ENCODE results near the gene CROCC. TPM values are rescaled to one million over a fixed set of nuclear protein-coding genes. Genes with fewer than 3 reads are reported as not detected.
"Not testable (repeated sequence)": the region's sequence is repeated elsewhere in the genome, so short reads cannot be mapped to it uniquely, and the experiment has no call there.

The CROCC gene
- total RNA-seq, 1 donor from 2014 or later: 11.8 TPM

DNA sequence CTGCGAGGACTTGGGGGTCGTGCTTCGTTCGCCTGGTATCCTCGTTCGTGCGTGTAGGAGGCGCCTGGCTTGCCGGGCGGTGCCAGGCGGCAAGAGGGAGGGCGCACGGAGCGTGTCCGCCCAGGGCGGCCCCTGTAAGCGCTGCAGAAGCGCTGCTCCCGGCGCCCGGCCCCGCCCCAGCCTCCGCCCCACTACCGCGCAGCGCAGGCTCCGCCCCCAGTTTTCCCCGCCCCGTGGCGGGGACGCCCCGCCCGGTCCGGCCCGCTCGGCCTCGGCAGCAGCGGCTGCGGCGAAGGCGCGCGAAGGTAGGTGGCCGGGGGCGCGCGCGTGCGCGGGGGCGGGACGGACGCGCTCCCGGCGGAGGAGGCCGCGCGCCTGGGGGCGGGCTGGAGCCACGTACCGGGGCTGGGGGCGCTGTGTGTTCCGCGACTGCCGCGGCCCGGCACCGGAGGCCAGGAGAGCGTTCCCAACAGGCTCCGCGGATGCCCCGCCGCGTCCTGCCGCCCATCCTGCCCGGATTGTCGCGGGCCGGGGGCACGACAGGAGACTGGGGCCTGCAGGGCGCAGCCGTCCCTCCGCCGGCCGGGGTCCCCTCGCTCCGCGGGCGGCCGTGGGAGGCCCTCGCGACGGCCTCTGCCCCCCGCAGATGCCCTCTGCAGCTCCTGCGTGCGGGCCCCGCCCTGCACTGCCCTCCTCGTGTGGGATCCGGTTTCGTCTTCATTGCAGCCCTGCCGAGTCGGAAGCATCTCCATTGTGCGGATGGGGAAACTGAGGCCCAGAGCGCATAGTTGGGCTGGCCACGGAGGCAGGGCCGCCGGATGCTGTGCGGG, 7.7 kb upstream of the CROCC start:
- DNase-seq (ENCODE audit: low spot score) (peak; percentile 99), ATAC-seq (peak; percentile 92)

DNA sequence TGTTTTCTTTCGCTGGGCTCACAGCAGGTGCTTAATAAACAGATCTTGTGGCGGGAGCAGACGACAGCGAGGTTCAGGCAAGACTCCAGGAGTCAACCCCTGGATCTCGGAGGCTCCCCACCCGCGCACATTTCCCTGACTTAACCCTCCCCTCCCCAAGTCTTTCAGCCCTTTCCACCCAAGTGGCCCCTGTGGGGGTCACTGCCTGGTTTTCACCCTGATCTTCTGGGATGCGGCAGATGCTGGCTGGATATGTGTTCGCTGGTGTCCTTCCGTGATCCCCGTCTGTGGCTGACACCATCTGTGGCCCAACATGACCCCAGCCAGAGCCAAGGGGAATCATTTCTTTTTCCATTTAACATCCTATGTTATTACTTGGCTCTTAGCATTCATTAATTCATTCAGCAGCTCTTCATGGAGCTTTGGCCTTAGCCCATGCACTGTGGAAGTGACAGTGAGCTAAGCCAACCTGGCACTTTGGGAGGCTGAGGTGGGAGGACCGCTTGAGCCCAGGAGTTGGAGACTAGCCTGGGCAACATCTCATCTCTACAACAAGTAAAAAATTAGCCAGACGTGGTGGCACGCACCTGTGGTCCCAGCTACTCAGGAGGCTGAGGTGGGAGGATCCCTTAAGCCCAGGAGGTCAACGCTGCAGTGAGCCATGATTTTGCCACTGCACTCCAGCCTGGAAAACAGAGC, 6.7 kb upstream of the CROCC start:
- ATAC-seq: not testable (repeated sequence)

DNA sequence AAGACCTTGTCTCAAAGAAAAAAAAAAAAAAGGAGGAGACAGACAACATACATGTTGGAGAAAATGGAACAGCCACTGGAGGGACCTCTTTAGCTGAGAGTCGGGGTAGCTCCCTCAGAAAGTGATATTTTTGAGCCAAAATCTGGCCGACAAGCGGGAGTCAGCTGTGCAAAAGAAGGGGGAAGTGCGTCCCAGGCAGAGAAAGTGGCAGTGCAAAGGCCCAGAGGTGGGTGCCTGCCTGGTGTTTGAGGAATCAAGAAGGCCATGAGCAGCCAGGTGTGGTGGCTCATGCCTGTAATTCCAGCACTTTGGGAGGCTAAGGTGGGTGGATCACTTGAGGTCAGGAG, 6.1 kb upstream of the CROCC start:
- ATAC-seq (no peak), DNase-seq (ENCODE audit: low spot score) (no peak)

More for the DNA sequence above, 6.7 kb upstream of the CROCC start:
- not testable (repeated sequence) for DNase-seq (ENCODE audit: low spot score)

DNA sequence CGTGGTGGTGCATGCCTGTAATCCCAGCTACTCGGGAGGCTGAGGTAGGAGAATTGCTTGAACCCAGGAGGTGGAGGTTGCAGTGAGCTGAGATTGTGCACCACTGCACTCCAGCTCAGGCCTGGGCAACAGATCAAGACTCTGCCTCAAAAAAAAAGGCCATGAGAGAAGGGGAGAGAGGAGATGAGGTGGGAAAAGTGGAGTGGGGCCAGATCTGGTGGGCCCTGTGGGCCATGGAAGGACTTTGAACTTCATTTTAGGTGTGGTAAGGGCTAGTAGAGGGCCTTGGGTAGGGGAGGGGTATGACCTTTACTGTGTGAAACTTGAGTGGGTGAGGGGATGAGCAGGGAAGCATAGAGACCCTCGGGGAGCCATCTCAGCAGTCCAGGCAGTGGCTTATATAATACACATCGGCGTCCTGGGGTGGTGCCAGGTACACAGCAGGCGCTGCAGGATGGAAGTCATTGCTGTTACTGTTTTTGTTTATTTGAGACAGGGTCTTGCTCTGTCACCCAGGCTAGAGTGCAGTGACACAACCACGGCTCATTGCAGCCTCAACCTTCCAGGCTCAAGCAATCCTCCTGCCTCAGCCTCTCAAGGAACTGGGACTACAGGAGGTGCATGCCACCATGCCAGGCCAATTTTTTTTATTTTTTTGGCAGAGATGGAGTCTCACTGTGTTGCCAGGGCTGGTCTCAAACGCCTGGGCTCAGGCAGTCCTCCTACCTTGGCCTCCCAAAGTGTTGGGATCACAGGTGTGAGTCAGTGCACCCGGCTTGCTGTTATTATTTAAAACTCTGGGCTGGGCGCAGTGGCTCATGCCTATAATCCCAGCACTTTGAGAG, 5.5 kb upstream of the CROCC start:
- DNase-seq (ENCODE audit: low spot score); ATAC-seq: not testable (repeated sequence)

DNA sequence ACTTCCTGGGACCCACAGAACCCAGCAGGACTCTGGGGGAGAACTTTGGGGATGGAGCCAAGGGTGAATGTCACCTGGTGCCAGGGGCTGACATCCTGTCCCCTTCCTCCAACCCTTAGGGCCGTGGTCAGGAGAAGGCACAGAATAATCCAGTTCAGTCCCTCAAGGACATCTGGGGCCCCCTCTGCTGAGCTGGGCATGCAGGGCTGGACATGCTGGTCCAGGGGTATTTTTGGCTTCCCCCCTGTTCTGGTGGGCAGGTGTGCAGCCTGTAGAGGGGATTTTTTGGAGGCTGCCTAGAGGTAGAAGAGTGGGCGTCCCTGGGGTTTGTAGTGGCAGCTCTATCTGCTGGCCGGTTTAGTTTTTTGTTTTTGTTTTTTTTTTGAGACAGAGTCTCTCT, 3.4 kb upstream of the CROCC start:
- ATAC-seq (no peak), DNase-seq (ENCODE audit: low spot score) (no peak)

DNA sequence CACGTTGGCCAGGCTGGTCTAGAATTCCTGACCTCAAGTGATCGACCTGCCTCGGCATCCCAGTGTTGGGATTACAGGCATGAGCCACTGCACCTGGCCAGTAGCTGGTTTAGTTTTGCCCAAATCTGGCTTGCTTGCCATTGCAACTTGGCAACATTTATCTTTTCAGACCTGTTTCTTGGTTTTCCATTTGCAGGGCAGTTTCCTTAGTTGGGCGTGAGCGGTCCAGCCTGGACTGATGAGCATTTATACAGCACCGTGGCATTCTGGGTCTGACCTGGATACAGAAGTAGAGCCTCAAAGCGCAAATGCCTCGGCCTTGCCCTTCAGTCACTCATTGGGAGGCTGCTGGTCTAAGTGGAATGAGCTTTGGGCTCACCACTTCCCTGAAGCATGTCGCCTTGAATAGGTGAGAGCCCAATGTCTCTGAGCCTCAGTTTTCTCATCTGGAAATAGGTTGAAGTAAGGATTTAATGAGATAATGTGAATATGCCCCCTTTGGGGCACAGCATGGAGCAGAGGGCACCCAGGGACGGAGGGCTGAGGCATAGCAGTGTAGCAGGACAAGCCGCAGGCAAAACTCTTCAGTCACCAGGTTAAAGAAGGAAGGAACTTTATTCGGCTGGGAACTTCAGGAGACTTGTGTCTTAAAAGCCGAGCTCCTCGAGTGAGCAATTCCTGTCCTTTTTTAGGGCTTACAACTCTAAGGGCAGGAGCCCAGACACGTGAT, 2.6 kb upstream of the CROCC start:
- DNase-seq (ENCODE audit: low spot score); ATAC-seq: not testable (repeated sequence)

DNA sequence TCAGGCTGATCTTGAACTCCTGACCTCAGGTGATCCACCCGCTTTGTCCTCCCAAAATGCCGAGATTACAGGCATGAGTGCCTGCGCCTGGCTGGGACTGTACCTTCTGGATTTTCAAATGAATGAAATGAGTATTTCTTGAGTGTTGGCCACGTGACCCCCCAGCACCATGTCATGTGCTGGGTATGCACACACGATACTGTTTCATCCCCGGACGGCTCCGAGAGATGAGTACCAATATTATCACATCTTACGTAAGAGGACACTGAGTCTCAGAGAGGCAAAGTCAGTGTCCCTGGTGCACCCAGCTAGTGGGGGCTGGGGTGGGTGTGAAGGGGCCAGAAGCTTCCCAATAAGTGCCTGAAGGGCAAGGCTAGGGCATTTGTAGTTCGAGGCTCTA, 780 bp upstream of the CROCC start:
- ATAC-seq (no peak), DNase-seq (ENCODE audit: low spot score) (no peak)

DNA sequence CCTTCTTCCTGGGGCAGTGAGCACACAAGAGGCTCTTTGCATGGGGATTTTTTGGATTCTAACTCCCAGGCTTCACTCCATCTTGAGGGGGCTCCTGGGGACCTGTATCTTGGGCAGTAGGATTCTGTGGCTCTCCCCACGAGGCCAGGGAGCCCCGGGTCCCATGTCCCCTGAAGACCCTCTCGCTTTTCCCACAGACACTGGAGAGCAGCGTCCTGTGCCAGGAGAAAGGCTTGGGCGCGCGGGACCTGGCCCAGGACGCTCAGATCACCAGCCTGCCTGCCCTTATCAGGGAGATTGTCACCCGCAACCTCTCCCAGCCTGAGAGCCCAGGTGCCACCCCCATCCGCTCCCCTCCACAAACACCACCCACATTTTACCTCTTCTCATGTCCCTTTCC, 735 bp downstream of the CROCC start:
- DNase-seq (ENCODE audit: low spot score) (no peak), ATAC-seq (no peak)

DNA sequence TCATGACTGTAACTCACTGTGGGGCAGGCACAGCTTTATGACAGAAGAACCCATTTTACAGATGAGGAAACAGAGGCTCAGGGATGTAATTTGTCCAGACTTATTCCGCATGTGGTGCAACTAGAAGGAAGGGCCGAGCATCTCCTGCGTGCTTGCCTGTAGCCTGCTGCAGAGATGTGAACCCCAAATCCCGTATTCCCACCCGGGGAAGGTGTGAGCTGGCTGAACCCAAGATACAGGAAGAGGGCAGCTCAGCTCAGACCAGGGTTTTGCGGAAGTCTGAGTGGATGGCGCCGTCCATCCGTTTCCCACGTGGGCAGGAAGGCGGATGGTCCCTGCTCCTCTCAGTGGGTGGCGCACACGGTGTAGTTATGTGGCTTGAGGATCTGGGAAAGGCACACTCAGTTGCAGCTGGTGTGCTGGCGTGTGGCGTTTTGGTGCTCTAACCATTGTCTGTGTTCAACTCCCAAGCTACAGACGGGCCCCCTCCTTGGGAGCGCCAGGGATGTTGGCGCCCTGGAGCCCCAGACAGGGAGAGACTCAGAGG, 1.2 kb downstream of the CROCC start:
- DNase-seq (ENCODE audit: low spot score) (no peak), ATAC-seq (no peak)

DNA sequence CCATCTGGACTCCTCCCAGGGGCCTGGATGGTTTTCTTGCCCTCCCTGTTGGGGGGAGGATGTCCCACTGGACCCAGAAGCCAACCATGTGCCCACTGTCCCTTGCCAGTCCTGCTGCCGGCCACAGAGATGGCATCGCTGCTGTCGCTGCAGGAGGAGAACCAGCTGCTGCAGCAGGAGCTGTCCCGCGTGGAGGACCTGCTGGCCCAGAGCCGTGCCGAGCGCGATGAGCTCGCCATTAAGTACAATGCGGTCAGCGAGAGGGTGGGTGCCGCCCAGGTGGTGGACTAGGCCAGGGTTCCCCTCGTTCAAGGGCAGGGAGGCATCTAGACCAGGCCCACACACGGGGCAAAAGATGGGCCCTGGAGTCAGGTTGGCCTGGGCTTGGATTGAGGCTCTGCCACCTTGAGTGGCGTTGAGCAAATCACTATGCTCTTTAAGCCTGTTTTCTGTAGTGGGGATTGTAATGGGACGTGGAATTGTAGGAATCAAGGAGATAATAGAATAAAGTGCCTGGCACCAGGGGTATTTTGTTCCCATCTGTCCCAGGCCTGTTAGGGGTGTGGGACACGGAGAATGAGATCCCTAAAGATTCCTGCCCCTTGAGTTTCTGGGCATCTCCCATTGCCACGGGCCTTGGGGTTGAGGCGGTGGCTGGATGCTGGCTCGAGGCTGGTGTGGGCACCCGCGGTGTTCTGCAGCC, 2.6 kb downstream of the CROCC start:
- ATAC-seq (no peak), DNase-seq (ENCODE audit: low spot score) (no peak)

DNA sequence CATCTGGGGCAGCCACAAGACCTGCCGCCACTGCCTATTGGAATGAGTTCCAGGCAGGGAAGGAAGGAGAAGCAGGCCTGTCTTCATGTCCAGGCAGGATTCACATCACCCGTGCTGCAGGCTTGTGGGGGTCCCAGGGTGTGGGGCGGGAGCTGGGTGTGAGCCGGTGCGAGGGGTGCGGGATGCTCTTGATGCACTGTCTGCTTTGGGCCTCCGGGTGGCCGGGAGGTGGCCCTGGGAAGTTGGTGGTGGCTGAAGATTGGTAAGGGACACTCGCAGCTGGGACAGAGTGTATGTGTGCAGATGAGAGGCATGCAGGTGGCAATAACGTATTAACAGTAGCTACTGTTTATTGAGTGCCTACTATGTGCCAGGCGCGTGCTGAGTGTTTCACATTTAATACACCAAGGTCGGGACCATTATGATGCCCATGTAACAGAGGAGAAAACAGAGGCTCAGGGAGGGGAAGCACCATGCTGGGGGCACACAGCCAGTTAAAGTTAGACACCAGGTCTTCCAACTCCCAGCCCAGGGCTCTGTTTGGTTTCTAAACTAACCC, 3.3 kb downstream of the CROCC start:
- ATAC-seq (no peak), DNase-seq (ENCODE audit: low spot score) (no peak)

DNA sequence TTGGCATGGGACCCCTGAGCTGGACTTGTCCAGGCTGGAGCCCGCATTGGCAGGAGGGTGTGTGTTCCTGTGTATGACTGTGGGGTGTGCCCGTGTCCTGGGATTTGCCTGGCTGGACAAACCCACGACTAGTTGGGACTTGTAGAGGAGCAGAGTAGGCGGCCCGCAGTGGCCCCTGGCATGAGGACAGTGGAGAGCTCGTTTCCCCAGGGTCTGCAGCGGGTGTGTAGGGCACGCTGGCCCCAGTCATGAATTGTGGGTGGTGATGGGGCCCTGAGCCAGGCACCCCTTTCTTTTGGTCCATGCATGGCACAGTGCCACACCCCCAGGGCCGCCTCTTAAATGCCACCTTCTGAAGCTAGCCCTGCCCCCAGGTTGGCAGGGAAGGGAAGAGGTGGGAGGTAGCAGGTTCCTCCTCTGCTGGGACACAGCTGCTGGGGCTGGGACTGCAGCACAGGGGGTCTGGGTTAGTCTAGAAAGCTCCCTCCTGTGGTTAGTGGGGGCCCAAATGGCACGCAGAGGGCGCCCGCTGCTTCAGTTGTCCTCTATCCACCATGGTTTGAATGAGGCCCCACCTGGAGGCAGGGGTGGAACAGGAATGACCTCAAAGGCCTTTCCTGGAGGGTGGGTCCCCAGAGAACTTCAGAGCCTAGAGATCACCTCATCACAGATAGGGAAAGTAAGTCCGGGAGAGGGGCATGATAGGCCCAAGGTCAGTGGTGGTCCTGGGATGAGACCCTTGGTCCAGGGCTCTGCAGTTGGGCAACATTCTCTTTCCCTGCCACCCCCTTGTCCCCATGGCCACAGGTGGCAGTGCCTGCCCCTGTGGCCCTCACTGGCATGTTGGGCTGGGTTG, 4.1 kb downstream of the CROCC start:
- ATAC-seq (no peak), DNase-seq (ENCODE audit: low spot score) (no peak)

DNA sequence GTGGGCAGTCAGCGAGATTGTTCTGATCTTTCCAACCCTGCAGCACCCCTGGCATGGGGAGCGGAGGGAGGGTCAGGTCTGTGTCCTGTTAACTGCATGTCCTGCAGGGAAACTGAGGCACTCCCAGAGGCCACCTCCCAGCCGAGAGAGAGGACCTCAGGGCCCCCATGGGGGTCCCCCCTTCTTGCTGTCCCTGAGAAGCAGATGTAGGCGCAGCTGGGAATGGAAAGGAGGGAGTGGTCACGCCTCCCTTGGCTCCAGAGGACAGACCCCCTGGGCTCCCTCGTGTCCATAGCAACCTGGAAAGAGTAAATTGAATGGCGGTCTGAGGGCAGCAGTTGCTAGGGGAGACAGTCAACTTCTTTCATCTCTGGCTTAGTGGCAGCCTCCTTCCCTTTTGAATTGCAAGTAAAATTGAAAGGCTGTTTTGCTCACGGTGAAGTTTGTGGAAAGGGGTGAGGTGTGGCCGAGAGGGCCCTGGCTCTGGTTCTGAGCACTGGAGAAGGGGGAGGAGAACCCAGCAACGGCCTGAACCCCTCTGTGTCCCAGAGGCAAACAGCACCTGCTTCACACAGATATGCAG, 4.9 kb downstream of the CROCC start:
- DNase-seq (ENCODE audit: low spot score) (no peak), ATAC-seq (no peak)

DNA sequence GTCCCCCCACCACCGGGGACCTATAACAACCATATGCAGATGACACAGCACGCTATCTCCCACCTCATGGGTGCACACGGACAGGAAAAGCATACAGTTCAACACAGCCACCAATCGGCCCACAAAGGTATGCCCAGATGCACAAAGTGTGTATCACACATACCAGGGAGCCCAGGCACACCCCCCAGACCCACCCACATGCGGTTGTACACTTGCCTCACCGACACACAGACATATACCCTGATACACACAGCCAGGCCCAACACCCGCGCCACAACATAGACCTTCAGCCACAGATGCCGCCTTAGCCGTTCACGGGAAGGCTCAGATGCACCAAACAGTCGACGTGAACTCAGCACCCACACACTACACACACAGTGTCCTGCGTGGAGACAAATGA, 5.5 kb downstream of the CROCC start:
- no peak for DNase-seq (ENCODE audit: low spot score)
- no peak for ATAC-seq

DNA sequence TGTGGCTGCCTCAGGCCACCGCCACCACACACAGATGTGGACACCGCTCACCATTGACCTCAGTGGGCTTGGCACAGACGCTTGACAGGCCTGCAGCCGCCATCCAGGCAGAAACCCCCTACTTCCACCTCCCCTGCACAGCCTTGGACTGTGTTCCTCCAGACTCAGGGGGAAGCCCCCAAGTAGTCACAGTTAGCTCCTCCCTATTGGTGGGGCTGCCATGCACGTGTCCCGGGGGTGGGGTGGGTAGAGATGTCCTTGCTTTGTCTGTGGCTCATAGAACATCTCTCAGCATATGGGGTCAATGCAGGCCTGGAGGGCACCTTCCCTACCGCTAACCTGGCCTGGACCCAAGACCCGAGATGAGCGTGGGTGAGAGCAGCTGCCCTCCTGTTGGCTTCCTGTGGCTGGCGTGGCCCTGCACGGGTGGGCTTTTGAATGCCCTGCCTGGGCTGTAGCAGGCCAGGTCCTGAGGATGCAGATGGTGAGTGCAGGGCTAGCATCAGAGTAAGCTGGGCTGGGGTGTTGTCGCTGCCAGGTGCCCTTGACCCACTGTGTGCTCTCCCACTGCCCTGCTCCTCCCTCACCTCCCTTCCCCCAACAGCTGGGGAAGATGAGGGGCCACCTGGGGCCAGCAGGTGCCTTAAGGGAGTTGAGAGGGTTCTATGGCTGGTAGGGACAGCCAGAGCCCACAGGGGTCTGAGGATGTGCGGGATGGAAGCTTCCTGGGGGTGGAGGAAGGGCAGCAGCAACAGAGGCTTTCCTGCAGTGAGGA, 6.2 kb downstream of the CROCC start:
- DNase-seq (ENCODE audit: low spot score): no peak

DNA sequence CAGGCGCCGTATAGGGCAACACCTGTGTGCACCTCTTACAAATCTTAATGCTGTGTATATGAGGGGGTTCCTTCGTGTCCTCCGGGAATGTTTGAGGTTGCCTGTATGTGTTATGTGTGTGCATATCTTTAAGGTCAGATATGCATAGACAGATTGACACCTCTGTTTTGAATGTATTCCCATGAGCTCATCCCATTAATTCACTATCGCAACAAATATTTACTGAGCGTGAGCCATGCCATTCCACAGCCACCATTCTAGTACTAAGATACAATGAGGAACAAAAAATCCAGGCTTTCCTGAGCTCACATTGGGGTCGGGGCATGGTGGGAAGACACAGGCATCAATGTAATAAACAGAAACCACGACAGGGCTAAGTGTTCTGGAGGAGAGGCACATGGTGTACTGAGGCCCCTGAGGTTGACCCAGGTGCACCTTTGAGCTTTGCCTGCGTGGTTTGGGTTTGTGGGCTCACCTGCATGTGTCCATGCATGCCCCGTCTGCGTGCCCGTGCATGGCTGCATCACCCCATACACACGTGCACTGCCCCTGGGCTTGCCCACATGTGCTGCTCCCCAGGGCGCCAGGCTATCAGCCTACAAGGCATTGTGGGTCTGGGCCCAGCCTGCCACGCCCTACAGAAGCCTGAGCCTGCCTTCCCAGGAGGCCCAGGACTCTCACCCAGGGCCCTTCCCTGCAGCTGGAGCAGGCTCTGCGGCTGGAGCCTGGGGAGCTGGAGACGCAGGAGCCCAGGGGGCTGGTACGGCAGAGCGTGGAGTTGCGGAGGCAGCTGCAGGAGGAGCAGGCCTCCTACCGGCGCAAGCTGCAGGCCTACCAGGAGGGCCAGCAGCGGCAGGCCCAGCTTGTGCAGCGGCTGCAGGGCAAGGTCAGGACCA, 7.7 kb downstream of the CROCC start:
- not testable (repeated sequence) for DNase-seq (ENCODE audit: low spot score)
- ATAC-seq: peak; percentile 30

More for the DNA sequence above, 6.2 kb downstream of the CROCC start:
- no peak for ATAC-seq
